Measurements from ENCODE around the gene NLK.
"Not testable (repeated sequence)": the region's sequence is repeated elsewhere in the genome, so short reads cannot be mapped to it uniquely, and the experiment has no call there.

Gene NLK

GRCh38 chr17:28155405-28155804 lies 112.9 kb downstream of the NLK start:
- not testable (repeated sequence) for DNase-seq (ENCODE audit: low read depth)

- DNase-seq (ENCODE audit: low read depth): no peak
These were observed 116.5 kb downstream of the NLK start for GRCh38 chr17:28159004-28159403.

- no peak for DNase-seq (ENCODE audit: low read depth)
These were observed 117.4 kb downstream of the NLK start for GRCh38 chr17:28159924-28160323.

- no peak for DNase-seq (ENCODE audit: low read depth)
These were observed 118.1 kb downstream of the NLK start for GRCh38 chr17:28160610-28161009.

- DNase-seq (ENCODE audit: low read depth): no peak
These were observed 118.8 kb downstream of the NLK start for GRCh38 chr17:28161311-28161710.

- no peak for DNase-seq (ENCODE audit: low read depth)
These were observed 124.0 kb downstream of the NLK start for GRCh38 chr17:28166478-28166877.

- DNase-seq (ENCODE audit: low read depth): no peak
These were observed 127.3 kb downstream of the NLK start for GRCh38 chr17:28169621-28170349.

GRCh38 chr17:28170771-28171170 lies 128.3 kb downstream of the NLK start:
- DNase-seq (ENCODE audit: low read depth): no peak

GRCh38 chr17:28173031-28173561 lies 130.6 kb downstream of the NLK start:
- no peak for DNase-seq (ENCODE audit: low read depth)

GRCh38 chr17:28173801-28174200 lies 131.3 kb downstream of the NLK start:
- DNase-seq (ENCODE audit: low read depth): no peak

- DNase-seq (ENCODE audit: low read depth): no peak
These were observed 132.0 kb downstream of the NLK start for GRCh38 chr17:28174352-28175046.

- no peak for DNase-seq (ENCODE audit: low read depth)
These were observed 134.9 kb downstream of the NLK start for GRCh38 chr17:28177351-28177750.

- DNase-seq (ENCODE audit: low read depth): no peak
These were observed 136.3 kb downstream of the NLK start for GRCh38 chr17:28178800-28179199.

- DNase-seq (ENCODE audit: low read depth): no peak
These were observed 138.0 kb downstream of the NLK start for GRCh38 chr17:28180449-28180848.

- no peak for DNase-seq (ENCODE audit: low read depth)
These were observed 139.1 kb downstream of the NLK start for GRCh38 chr17:28181568-28181967.

GRCh38 chr17:28182559-28182958 lies 140.1 kb downstream of the NLK start:
- no peak for DNase-seq (ENCODE audit: low read depth)

GRCh38 chr17:28185658-28186057 lies 143.2 kb downstream of the NLK start:
- DNase-seq (ENCODE audit: low read depth): no peak

GRCh38 chr17:28186472-28186871 lies 144.0 kb downstream of the NLK start:
- not testable (repeated sequence) for DNase-seq (ENCODE audit: low read depth)

GRCh38 chr17:28187931-28188330 lies 145.5 kb downstream of the NLK start:
- no peak for DNase-seq (ENCODE audit: low read depth)

- DNase-seq (ENCODE audit: low read depth): no peak
These were observed 146.4 kb downstream of the NLK start for GRCh38 chr17:28188841-28189263.

- no peak for DNase-seq (ENCODE audit: low read depth)
These were observed 147.2 kb downstream of the NLK start for GRCh38 chr17:28189667-28190066.

GRCh38 chr17:28191018-28191417 lies 148.5 kb downstream of the NLK start:
- DNase-seq (ENCODE audit: low read depth): no peak

GRCh38 chr17:28193241-28193640 lies 150.8 kb downstream of the NLK start:
- no peak for DNase-seq (ENCODE audit: low read depth)
